ENCODE data around the gene TRIM33. TPM values are rescaled to one million over a fixed set of nuclear protein-coding genes. Genes with fewer than 3 reads are reported as not detected.
"Not testable (repeated sequence)": the region's sequence is repeated elsewhere in the genome, so short reads cannot be mapped to it uniquely, and the experiment has no call there.

Gene TRIM33
- total and polyA plus RNA-seq, 2 donors (not counting 1 experiment from before 2014, with no cell fraction given), result 13.7 to 61.0 TPM

DNA sequence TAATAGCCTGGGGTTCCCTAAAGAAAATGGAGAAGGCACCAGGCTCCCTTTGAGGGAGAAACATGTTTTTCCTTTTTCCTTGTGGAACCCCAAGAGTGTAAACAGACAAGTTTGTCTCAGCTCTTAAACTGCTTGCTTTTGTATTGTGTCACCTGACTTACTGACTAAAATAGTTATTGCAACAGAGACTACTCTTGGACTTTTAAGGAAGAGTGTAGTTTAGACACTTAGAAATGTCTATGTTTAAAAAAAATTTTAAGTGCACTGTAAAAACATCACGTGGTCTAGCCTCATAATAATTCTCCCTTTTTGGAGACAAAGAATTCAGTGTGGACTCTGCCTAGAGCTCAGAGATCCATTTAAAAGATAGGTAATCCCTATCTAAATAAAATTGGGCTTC lies 141.1 kb downstream of the TRIM33 start:
- no peak overlapping the region for H3K27ac ChIP-seq (ENCODE audit: low read length in 2 of 2)
- H3K4me1 Mint-ChIP-seq, result no peaks in the 10 kb centered on the region
- intact Hi-C loops (cut with micrococcal nuclease), result no loop called here
- H3K4me1 ChIP-seq (ENCODE audit: control insufficient read depth in 2 of 2, insufficient read depth in 2 of 2, low read length in 2 of 2), result no peaks in the 10 kb centered on the region
- H3K79me2 ChIP-seq (ENCODE audit: control insufficient read depth, insufficient read depth, low read length), result no peaks in the 10 kb centered on the region
- H3K4me3 Mint-ChIP-seq, result no peak overlapping the region
- ChIA-PET CTCF (no interaction called here), POLR2A (no interaction called here)
- no peak for DNase-seq
- no peak overlapping the region for H3K4me3 ChIP-seq (ENCODE audit: control extremely low read depth in 1 of 5, extremely low read depth in 1 of 5, insufficient read depth in 1 of 5, low read depth in 2 of 5, low read length in 4 of 5)
- TF ChIP-seq CTCF (IDR thresholded peaks at IDR 0.05) (no peak), EZH2 (IDR thresholded peaks at IDR 0.05; ENCODE audit: borderline replicate concordance, insufficient read depth, low read depth, low read length, poor library complexity, severe bottlenecking) (no peak)
- H3K27me3 Mint-ChIP-seq, result peaks cover 11% of the 10 kb centered on the region
- WGBS (ENCODE audit: insufficient coverage), result no CpG with 5 or more reads among the region's 1 CpG
- no peak for ATAC-seq (ENCODE audit: low read depth)
- H3K9me3 ChIP-seq (ENCODE audit: control extremely low read depth in 1 of 3, control insufficient read depth in 2 of 3, insufficient read depth in 1 of 3, low read length in 2 of 3), result peaks cover 2 to 18% (median 12%) of the 10 kb centered on the region in 3 donors
- H3K27ac Mint-ChIP-seq, result no peak overlapping the region
- H3K27me3 ChIP-seq (replicated peaks in 1 of 4; ENCODE audit: control extremely low read depth in 1 of 4, control insufficient read depth in 3 of 4, insufficient read depth in 4 of 4, low read length in 3 of 4), result no peaks in the 10 kb centered on the region
- no peak overlapping the region for H2AFZ ChIP-seq (ENCODE audit: insufficient read depth, low read depth, low read length, poor library complexity, severe bottlenecking)
- no peaks in the 10 kb centered on the region for H4K20me1 ChIP-seq (ENCODE audit: control insufficient read depth, insufficient read depth, low read length, poor library complexity, severe bottlenecking)
- H3K4me2 ChIP-seq (replicated peaks; ENCODE audit: low read depth, low read length, poor library complexity, severe bottlenecking), result no peak overlapping the region
- H3K36me3 ChIP-seq (replicated peaks in 1 of 2; ENCODE audit: control extremely low read depth in 1 of 2, control insufficient read depth in 1 of 2, extremely low read depth in 1 of 2, insufficient read depth in 2 of 2, low read length in 1 of 2), result no peaks in the 10 kb centered on the region
- no peak overlapping the region for H3K9ac ChIP-seq (ENCODE audit: low read length)
- peaks cover 2% of the 10 kb centered on the region for H3K9me3 Mint-ChIP-seq (ENCODE audit: insufficient read depth)

DNA sequence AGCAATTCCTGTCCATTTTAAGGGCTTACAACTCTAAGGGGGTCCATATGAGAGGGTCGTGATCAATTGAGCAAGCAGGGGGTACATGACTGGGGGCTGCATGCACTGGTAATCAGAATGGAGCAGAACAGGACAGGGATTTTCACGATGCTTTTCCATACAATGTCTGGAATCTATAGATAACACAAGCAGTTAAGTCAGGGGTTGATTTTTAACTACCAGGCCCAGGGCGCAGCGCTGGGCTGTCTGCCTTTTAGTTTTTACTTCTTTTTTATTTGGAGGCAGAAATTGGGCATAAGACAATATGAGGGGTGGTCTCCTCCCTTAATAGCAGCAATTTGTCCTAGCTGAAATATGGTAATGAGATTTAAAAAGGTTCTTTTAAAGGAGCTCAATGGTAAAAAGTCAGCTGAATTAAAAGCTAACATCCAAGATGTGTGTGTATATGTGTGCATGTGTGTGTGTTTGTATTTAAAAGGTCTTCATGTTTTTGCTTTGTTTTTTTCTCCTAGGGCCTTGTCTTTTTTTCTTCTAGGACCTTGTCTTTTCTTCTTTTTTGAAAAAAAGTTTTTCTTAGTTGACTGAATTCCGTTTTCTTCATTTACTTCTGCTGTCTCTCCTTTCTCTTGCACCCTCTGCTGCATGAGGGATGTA lies 141.6 kb downstream of the TRIM33 start:
- 100% methylated on average over 1 of the region's 5 CpGs for WGBS (ENCODE audit: insufficient coverage)
- not testable (repeated sequence) for H2AFZ ChIP-seq (ENCODE audit: insufficient read depth, low read depth, low read length, poor library complexity, severe bottlenecking)

More for the DNA sequence above, 141.6 kb downstream of the TRIM33 start:
- H3K9me3 Mint-ChIP-seq (ENCODE audit: insufficient read depth); H3K36me3 ChIP-seq (replicated peaks in 1 of 2; ENCODE audit: control extremely low read depth in 1 of 2, control insufficient read depth in 1 of 2, extremely low read depth in 1 of 2, insufficient read depth in 2 of 2, low read length in 1 of 2); ATAC-seq (ENCODE audit: low read depth); CTCF ChIA-PET; H3K4me2 ChIP-seq (replicated peaks; ENCODE audit: low read depth, low read length, poor library complexity, severe bottlenecking); H3K27me3 ChIP-seq (replicated peaks in 1 of 4; ENCODE audit: control extremely low read depth in 1 of 4, control insufficient read depth in 3 of 4, insufficient read depth in 4 of 4, low read length in 3 of 4); H3K9ac ChIP-seq (ENCODE audit: low read length); POLR2A ChIA-PET; H3K4me1 ChIP-seq (ENCODE audit: control insufficient read depth in 2 of 2, insufficient read depth in 2 of 2, low read length in 2 of 2); H3K27ac Mint-ChIP-seq; H3K27ac ChIP-seq (ENCODE audit: low read length in 2 of 2); H3K4me1 Mint-ChIP-seq; DNase-seq; H3K4me3 ChIP-seq (ENCODE audit: control extremely low read depth in 1 of 5, extremely low read depth in 1 of 5, insufficient read depth in 1 of 5, low read depth in 2 of 5, low read length in 4 of 5); H3K4me3 Mint-ChIP-seq; H3K79me2 ChIP-seq (ENCODE audit: control insufficient read depth, insufficient read depth, low read length); intact Hi-C loops (cut with micrococcal nuclease); H4K20me1 ChIP-seq (ENCODE audit: control insufficient read depth, insufficient read depth, low read length, poor library complexity, severe bottlenecking): not testable (repeated sequence)
- H3K9me3 ChIP-seq (ENCODE audit: control extremely low read depth in 1 of 3, control insufficient read depth in 2 of 3, insufficient read depth in 1 of 3, low read length in 2 of 3), result peaks cover 2 to 20% (median 16%) of the 10 kb centered on the region in 3 donors
- peaks cover 11% of the 10 kb centered on the region for H3K27me3 Mint-ChIP-seq

Data from B cell (primary cell).